Measurements from ENCODE around the gene MIR17HG. TPM values are rescaled to one million over a fixed set of nuclear protein-coding genes. Genes with fewer than 3 reads are reported as not detected.

MIR17HG gene
- total RNA-seq, 1 donor from 2014 or later: 0.82 TPM

DNA sequence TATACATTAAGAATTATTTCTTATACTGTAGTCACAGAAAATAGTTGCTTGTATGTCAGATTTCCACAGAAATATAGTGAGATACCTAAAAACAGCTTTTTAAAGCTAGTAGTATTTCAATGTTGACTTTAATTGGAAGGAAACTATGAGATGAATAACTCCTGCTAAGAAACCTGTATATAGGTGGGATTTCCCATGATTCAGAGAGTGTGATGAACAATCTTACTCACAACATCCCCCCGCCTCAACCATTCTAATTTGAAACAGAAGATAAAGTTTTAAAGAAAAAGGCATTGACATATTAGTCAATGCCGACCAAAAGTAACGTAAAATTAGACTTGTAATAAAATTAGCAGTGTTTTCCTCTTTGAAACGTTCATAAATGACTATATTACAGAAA is 1.4 kb upstream of the MIR17HG start:
- no peaks in the 10 kb centered on the region for H3K9me3 Mint-ChIP-seq (ENCODE audit: low read depth)
- no peak overlapping the region for H3K4me3 Mint-ChIP-seq (ENCODE audit: unreplicated experiment)
- peaks cover 2% of the 10 kb centered on the region for H3K36me3 Mint-ChIP-seq (ENCODE audit: low read depth)
- no peak overlapping the region for H3K27ac Mint-ChIP-seq (ENCODE audit: unreplicated experiment)
- peaks cover 7% of the 10 kb centered on the region for H3K27me3 Mint-ChIP-seq (ENCODE audit: low read depth)
- no peak for DNase-seq (ENCODE audit: low spot score)
- H3K4me1 Mint-ChIP-seq (ENCODE audit: low read depth): peaks cover 26% of the 10 kb centered on the region
- TF ChIP-seq, protein P1, sequence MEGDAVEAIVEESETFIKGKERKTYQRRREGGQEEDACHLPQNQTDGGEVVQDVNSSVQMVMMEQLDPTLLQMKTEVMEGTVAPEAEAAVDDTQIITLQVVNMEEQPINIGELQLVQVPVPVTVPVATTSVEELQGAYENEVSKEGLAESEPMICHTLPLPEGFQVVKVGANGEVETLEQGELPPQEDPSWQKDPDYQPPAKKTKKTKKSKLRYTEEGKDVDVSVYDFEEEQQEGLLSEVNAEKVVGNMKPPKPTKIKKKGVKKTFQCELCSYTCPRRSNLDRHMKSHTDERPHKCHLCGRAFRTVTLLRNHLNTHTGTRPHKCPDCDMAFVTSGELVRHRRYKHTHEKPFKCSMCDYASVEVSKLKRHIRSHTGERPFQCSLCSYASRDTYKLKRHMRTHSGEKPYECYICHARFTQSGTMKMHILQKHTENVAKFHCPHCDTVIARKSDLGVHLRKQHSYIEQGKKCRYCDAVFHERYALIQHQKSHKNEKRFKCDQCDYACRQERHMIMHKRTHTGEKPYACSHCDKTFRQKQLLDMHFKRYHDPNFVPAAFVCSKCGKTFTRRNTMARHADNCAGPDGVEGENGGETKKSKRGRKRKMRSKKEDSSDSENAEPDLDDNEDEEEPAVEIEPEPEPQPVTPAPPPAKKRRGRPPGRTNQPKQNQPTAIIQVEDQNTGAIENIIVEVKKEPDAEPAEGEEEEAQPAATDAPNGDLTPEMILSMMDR (IDR thresholded peaks at IDR 0.05): no peak

DNA sequence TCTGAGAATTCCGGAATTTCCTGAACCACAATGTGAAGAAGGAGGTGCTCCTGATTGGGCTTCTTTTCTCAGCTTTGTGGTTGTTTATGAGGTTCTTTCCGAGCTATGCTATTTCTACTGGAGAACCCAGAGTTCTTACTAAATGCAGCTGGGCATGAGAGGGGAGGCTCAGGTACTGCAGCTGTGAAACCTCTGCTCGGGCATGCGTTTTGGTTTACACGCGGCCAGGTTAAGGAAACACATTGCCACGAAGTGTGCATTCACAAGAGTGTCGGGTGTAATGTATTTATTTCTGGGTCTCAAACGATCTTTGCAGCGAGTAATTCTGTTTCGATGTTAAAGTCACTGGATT is 661 bp upstream of the MIR17HG start:
- Mint-ChIP-seq H3K4me1 (ENCODE audit: low read depth) (peaks cover 33% of the 10 kb centered on the region), H3K27ac (ENCODE audit: unreplicated experiment) (peak overlapping the region; percentile 77), H3K27me3 (ENCODE audit: low read depth) (peaks cover 7% of the 10 kb centered on the region), H3K4me3 (ENCODE audit: unreplicated experiment) (peak overlapping the region; percentile 93), H3K36me3 (ENCODE audit: low read depth) (peaks cover 2% of the 10 kb centered on the region), H3K9me3 (ENCODE audit: low read depth) (no peaks in the 10 kb centered on the region)
- TF ChIP-seq, protein P1 (IDR thresholded peaks at IDR 0.05): no peak
- DNase-seq (ENCODE audit: low spot score): no peak

DNA sequence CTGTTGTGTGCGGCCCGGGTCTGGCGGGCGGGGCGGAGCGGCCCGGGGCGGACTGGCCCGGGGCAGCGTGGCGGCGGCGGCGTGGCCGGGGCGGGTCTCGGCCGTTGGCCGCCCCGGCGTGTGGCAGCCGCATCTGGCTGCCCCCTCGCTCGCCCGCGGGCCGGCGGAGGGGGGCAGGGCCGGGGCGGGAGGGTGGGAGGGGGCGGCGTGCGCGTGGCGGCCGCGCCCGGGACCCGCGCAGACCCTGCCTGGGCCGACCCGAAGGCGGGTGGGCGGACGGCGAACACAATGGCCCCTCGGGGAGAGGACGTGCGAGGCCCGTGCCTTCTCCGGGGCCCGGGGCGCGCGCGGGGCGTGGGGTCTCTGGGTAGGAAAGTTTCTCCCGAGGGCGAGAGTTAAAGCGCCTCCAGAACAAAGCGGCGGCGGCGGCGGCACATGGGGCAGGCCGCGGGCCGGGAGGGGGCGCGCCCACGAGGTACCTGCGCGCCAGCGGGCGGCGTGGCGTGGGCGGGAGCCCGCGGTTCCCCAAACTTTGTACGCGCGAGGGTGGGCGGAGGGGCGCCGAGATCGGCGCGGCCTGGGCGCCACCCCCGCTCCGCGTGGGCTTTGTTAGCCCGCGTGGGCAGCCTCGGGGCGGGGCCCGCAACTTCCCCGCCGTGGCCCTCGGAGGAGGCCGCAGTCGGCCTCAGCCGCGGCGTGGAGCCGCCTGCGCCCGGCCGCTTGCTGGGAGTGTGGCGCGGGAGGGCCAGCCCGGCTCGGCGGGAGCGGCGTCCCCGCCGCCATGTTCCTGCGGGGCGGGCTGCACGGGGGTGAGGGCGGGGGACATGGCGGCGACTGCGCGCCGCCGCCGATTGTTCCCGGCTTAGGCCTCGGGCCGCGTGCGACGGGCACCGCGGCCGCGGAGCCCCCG is 764 bp downstream of the MIR17HG start:
- peak; percentile 72 for DNase-seq (ENCODE audit: low spot score)
- Mint-ChIP-seq H3K4me1 (ENCODE audit: low read depth) (peaks cover 46% of the 10 kb centered on the region), H3K36me3 (ENCODE audit: low read depth) (peaks cover 4% of the 10 kb centered on the region), H3K4me3 (ENCODE audit: unreplicated experiment) (peak overlapping the region; percentile 44), H3K27me3 (ENCODE audit: low read depth) (peaks cover 7% of the 10 kb centered on the region), H3K9me3 (ENCODE audit: low read depth) (no peaks in the 10 kb centered on the region), H3K27ac (ENCODE audit: unreplicated experiment) (no peak overlapping the region)
- TF ChIP-seq, protein P1 (IDR thresholded peaks at IDR 0.05): no peak

DNA sequence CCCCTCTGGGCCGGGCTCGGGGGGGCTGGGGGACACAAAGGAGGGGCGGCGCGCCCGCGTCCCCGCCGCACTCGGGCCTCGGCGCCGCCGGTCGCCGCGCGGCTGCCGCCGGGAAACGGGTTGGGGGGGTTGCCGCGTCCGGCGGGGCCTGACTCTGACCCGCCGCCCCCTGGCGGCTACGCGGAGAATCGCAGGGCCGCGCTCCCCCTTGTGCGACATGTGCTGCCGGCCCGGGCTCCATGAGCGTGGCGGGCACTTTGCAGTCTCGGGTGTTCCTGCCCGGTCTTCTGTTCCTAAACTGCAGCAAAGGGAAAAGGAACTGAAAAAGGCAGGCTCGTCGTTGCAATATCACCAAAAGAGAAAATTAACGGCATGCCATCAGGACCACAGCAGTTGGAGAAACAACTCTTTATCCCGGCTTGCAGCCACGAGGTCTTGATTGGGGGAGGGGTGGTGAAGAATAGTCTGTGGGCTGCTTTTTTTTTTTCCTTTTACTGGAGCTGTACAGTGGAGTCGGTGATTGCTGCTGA is 1.5 kb downstream of the MIR17HG start:
- peak overlapping the region; percentile 95 for H3K4me3 Mint-ChIP-seq (ENCODE audit: unreplicated experiment)
- peak overlapping the region; percentile 93 for H3K27ac Mint-ChIP-seq (ENCODE audit: unreplicated experiment)
- TF ChIP-seq, protein P1 (IDR thresholded peaks at IDR 0.05): peak; percentile 83
- DNase-seq (ENCODE audit: low spot score): peak; percentile 96
- peaks cover 6% of the 10 kb centered on the region for H3K36me3 Mint-ChIP-seq (ENCODE audit: low read depth)
- H3K4me1 Mint-ChIP-seq (ENCODE audit: low read depth): peaks cover 53% of the 10 kb centered on the region
- H3K9me3 Mint-ChIP-seq (ENCODE audit: low read depth): no peaks in the 10 kb centered on the region
- peaks cover 4% of the 10 kb centered on the region for H3K27me3 Mint-ChIP-seq (ENCODE audit: low read depth)

DNA sequence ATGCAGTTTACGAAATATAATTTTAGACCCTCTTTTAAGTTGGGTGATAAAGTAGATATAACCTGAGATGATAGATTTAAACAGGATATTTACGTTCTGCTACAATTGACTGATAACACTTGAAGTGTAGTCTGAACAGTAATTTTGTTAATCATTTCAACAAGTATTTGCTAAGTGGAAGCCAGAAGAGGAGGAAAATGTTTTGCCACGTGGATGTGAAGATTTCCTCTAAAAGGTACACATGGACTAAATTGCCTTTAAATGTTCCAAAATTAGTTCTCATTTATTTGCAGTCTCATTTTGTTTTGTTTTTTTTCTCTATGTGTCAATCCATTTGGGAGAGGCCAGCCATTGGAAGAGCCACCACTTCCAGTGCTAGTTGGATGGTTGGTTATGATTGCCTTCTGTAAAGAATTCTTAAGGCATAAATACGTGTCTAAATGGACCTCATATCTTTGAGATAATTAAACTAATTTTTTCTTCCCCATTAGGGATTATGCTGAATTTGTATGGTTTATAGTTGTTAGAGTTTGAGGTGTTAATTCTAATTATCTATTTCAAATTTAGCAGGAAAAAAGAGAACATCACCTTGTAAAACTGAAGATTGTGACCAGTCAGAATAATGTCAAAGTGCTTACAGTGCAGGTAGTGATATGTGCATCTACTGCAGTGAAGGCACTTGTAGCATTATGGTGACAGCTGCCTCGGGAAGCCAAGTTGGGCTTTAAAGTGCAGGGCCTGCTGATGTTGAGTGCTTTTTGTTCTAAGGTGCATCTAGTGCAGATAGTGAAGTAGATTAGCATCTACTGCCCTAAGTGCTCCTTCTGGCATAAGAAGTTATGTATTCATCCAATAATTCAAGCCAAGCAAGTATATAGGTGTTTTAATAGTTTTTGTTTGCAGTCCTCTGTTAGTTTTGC is 2.8 kb downstream of the MIR17HG start:
- peaks cover 64% of the 10 kb centered on the region for H3K4me1 Mint-ChIP-seq (ENCODE audit: low read depth)
- TF ChIP-seq, protein P1 (IDR thresholded peaks at IDR 0.05): no peak
- peak overlapping the region; percentile 57 for H3K27ac Mint-ChIP-seq (ENCODE audit: unreplicated experiment)
- no peaks in the 10 kb centered on the region for H3K9me3 Mint-ChIP-seq (ENCODE audit: low read depth)
- DNase-seq (ENCODE audit: low spot score): no peak
- peaks cover 2% of the 10 kb centered on the region for H3K27me3 Mint-ChIP-seq (ENCODE audit: low read depth)
- peak overlapping the region; percentile 95 for H3K4me3 Mint-ChIP-seq (ENCODE audit: unreplicated experiment)
- H3K36me3 Mint-ChIP-seq (ENCODE audit: low read depth): peaks cover 15% of the 10 kb centered on the region
